Gastroesophageal sphincter (tissue), 4 donors: ENCODE measurements around the gene SLC6A4. TPM values are rescaled to one million over a fixed set of nuclear protein-coding genes. Genes with fewer than 3 reads are reported as not detected.
"Not testable (repeated sequence)": the region's sequence is repeated elsewhere in the genome, so short reads cannot be mapped to it uniquely, and the experiment has no call there.

ENCODE experiments used
- ATAC-seq: fragments of 150-250 bp; one replicate; pipeline ENCODE4 v1.9.1; 2016; ENCODE audit warnings: mild to moderate bottlenecking, moderate library complexity
- H3K27ac ChIP-seq, 4 donors: fragments of 200-600 bp; sonication (generic) in 3 of 4; 1 replicate in 3 of 4; 2 replicates in 1 of 4; pipeline ENCODE4 v1.5.1; 2016 to 2019
- H3K27me3 ChIP-seq: fragments of 200-600 bp; sonication (generic); one replicate; pipeline ENCODE4 v1.5.1; 2019
- H3K36me3 ChIP-seq, 2 donors: fragments of 200-600 bp; sonication (generic); one replicate each; pipeline ENCODE4 v1.5.1; 2019; ENCODE audit warnings: control low read depth in 1 of 2
- H3K4me1 ChIP-seq, 3 donors: fragments of 200-600 bp; sonication (generic); 1 replicate in 2 of 3; 2 replicates in 1 of 3; pipeline ENCODE4 v1.5.1; 2016 to 2019; ENCODE audit warnings: control low read depth in 2 of 3
- H3K4me3 ChIP-seq, 2 donors: fragments of 200-600 bp; sonication (generic); one replicate each; pipeline ENCODE4 v1.5.1; 2019; ENCODE audit warnings: mild to moderate bottlenecking in 1 of 2, moderate library complexity in 1 of 2
- H3K9me3 ChIP-seq, 3 donors: fragments of 200-600 bp; sonication (generic); one replicate each; pipeline ENCODE4 v1.5.1; 2017 to 2019; ENCODE audit warnings: control low read depth in 2 of 3
- EP300 ChIP-seq: sonication (generic); formaldehyde crosslinking; IDR thresholded peaks from one replicate; pipeline ENCODE4 v1.6.1; 2017; ENCODE audit warnings: antibody characterized with exemption, mild to moderate bottlenecking
- POLR2A ChIP-seq, 2 donors: fragments of 450-650 bp; IDR thresholded peaks; one replicate each; pipeline ENCODE4 v1.6.1; 2017; ENCODE audit warnings: antibody characterized with exemption in 2 of 2, mild to moderate bottlenecking in 2 of 2, moderate library complexity in 1 of 2
- POLR2AphosphoS5 ChIP-seq: sonication (generic); formaldehyde crosslinking; IDR thresholded peaks from one replicate; pipeline ENCODE4 v1.6.1; 2017; ENCODE audit warnings: antibody characterized with exemption
- WGBS, 2 donors: methylation state at CpG; one replicate each; pipeline ENCODE4 v1.1.5; 2018; ENCODE audit warnings: low coverage in 1 of 2; 5-methylcytosine and 5-hydroxymethylcytosine counted together
- total RNA-seq, 4 donors: library from RNA; depleted of rRNA; stranded (reverse); fragments of >200 nt; gene quantifications; one replicate each; pipeline ENCODE4 v1.1.0, GENCODE V29; 2016
- TF ChIP-seq, protein P1 (sequence below), 4 experiments: fragments of 200-600 bp in 2 of 4; fragments of 450-650 bp in 2 of 4; sonication (generic) in 1 of 4; IDR thresholded peaks; one replicate each; pipeline ENCODE4 v1.5.1; 2017 to 2019; ENCODE audit warnings: antibody characterized with exemption in 4 of 4, mild to moderate bottlenecking in 2 of 4, moderate library complexity in 2 of 4

The SLC6A4 gene
- total RNA-seq, 4 donors from 2014 or later, result under 0.01 to 0.22 (median 0.09) TPM

DNA sequence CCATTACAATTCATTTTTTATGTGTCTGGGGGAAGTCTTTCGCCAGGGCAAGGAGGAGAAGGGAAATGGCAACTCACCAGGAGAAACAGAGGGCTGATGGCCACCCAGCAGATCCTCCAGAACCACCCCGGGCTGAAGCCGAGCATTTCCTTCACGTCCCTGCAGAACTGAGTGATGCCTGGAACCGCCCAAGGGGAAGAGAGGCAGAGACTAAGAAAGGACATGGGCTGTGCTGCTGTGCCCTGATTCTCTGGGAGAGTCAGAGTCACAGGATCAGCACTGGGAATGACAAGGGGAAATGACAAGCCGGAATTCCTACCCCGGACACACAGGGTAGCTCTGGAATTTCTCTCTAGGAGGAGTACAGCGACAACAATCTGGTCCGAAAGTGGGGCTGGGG, 27.8 kb downstream of the SLC6A4 start:
- no peak for ATAC-seq
- no peaks in the 10 kb centered on the region for H3K36me3 ChIP-seq
- 77 to 88% methylated on average over 4 to 5 of the region's 9 CpGs for WGBS, 2 donors
- no peaks in the 10 kb centered on the region for H3K9me3 ChIP-seq
- H3K4me1 ChIP-seq, result no peaks in the 10 kb centered on the region
- H3K27ac ChIP-seq, result no peak overlapping the region
- no peak for TF ChIP-seq EP300
- TF ChIP-seq, protein P1, sequence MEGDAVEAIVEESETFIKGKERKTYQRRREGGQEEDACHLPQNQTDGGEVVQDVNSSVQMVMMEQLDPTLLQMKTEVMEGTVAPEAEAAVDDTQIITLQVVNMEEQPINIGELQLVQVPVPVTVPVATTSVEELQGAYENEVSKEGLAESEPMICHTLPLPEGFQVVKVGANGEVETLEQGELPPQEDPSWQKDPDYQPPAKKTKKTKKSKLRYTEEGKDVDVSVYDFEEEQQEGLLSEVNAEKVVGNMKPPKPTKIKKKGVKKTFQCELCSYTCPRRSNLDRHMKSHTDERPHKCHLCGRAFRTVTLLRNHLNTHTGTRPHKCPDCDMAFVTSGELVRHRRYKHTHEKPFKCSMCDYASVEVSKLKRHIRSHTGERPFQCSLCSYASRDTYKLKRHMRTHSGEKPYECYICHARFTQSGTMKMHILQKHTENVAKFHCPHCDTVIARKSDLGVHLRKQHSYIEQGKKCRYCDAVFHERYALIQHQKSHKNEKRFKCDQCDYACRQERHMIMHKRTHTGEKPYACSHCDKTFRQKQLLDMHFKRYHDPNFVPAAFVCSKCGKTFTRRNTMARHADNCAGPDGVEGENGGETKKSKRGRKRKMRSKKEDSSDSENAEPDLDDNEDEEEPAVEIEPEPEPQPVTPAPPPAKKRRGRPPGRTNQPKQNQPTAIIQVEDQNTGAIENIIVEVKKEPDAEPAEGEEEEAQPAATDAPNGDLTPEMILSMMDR (IDR thresholded peaks at IDR 0.05), result no peak
- TF ChIP-seq POLR2AphosphoS5, result no peak
- no peak for TF ChIP-seq POLR2A (IDR thresholded peaks at IDR 0.05)
- peaks cover 34% of the 10 kb centered on the region for H3K27me3 ChIP-seq
- no peak overlapping the region for H3K4me3 ChIP-seq

DNA sequence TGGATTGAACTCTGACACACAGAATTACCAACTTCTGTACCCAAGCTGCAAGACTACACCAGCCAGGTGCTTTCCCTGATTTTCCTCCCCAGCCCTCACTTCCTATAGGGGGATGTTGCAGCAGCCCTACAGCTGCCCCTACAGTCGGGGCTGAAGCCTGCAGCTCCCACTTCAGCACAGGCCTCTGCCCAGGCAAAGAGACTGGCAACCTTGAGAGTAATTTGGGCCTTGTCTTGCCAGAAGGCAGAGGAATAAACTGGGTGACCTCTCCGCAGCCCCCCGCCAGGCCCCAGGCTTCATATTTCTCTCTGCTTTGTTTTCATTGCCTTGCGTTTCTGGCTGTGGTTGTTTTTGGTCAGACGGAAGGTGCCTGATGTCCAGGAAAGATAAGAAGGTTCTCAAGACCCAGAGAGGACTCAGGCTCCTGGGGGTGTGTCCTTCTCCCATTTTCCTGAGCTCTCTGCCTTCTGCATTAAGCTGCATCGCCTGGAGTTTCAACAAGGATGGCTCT, 32.0 kb downstream of the SLC6A4 start:
- no peak overlapping the region for H3K27ac ChIP-seq
- H3K4me3 ChIP-seq, result no peak overlapping the region
- H3K9me3 ChIP-seq, result no peaks in the 10 kb centered on the region
- no peaks in the 10 kb centered on the region for H3K36me3 ChIP-seq
- no peak for ATAC-seq
- TF ChIP-seq POLR2A (IDR thresholded peaks at IDR 0.05), result no peak
- no peak for TF ChIP-seq POLR2AphosphoS5
- no peak for TF ChIP-seq EP300
- TF ChIP-seq, protein P1 (IDR thresholded peaks at IDR 0.05), result no peak
- 70 to 71% methylated on average over 1 to 6 of the region's 6 CpGs for WGBS, 2 donors
- H3K27me3 ChIP-seq, result peaks cover 62% of the 10 kb centered on the region
- no peaks in the 10 kb centered on the region for H3K4me1 ChIP-seq

DNA sequence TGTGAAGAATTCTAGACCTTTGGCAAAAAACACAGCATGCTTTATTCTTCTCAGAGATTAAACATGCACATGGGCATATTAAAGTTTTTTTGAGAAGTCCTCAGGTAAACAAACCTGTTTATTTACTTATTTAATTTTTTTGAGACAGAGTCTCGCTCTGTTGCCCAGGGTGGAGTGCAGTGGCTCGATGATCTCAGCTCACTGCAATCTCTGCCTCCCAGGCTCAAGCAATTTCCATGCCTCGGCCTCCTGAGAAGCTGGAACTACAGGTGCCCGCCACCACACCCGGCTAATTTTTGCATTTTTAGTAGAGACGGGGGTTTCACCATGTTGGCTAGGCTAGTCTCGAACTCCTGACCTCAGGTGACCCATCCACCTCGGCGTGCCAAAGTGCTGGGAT, 34.8 kb downstream of the SLC6A4 start:
- not testable (repeated sequence) for H3K27ac ChIP-seq, H3K4me3 ChIP-seq, H3K36me3 ChIP-seq, ATAC-seq, H3K9me3 ChIP-seq, H3K4me1 ChIP-seq
- WGBS, 2 donors, result 94 to 100% methylated on average over 2 to 6 of the region's 9 CpGs
- peaks cover 54% of the 10 kb centered on the region for H3K27me3 ChIP-seq

DNA sequence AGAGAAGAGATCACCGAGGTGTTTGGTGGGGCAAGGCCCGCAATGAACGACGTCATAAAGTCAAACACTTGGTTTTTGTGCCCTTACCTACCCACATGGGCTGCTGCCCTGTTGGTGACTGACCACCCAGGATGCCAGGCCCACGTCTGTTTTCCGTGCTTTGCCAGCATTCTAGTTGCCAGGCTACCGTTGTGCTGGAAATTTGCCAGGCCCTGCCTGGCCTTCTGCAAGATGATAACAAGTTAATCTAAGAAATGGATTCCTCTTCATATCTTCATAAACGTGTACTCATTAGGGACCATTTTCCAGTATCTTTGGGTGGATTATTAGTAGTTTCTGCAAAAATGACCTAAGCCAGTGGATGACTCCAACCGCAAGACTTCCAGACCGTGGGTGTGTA, 35.4 kb downstream of the SLC6A4 start:
- peaks cover 49% of the 10 kb centered on the region for H3K27me3 ChIP-seq
- no peaks in the 10 kb centered on the region for H3K9me3 ChIP-seq
- H3K36me3 ChIP-seq, result no peaks in the 10 kb centered on the region
- no peak for TF ChIP-seq EP300
- TF ChIP-seq, protein P1 (IDR thresholded peaks at IDR 0.05), result no peak
- TF ChIP-seq POLR2A (IDR thresholded peaks at IDR 0.05), result no peak
- TF ChIP-seq POLR2AphosphoS5, result no peak
- ATAC-seq, result no peak
- H3K27ac ChIP-seq, result no peak overlapping the region
- WGBS, 2 donors, result 76 to 86% methylated on average over 3 to 8 of the region's 10 CpGs
- H3K4me1 ChIP-seq, result no peaks in the 10 kb centered on the region
- no peak overlapping the region for H3K4me3 ChIP-seq

DNA sequence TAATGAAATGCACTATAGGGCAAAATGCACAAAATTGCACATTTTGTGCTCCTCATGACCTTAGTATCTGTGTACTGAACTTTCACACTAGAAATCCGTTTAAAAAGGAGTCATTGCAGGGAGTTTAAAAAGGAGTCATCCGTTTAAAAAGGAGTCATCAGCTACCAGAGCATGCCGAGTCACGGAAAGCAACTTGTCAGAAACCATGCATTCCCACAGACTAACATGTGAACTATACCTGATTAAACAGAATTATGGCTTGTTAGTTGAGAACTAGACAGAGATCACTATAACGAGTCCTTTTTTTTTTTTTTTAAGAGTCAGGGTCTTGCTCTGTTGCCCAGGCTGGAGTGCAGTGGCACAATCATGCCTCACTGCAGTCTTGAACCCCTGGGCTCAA, 35.9 kb downstream of the SLC6A4 start:
- no peaks in the 10 kb centered on the region for H3K36me3 ChIP-seq
- H3K27ac ChIP-seq, result no peak overlapping the region
- H3K9me3 ChIP-seq, result no peaks in the 10 kb centered on the region
- ATAC-seq, result no peak
- peaks cover 46% of the 10 kb centered on the region for H3K27me3 ChIP-seq
- TF ChIP-seq POLR2AphosphoS5 (no peak), POLR2A (IDR thresholded peaks at IDR 0.05) (no peak), EP300 (no peak)
- TF ChIP-seq, protein P1 (IDR thresholded peaks at IDR 0.05), result no peak
- no peak overlapping the region for H3K4me3 ChIP-seq
- 76% methylated on average over 5 of the region's 5 CpGs for whole genome bisulfite sequencing, 2 donors
- no peaks in the 10 kb centered on the region for H3K4me1 ChIP-seq
